Kasumi-1 (cell line): Measurements from ENCODE around the gene FIS1.
"Not testable (repeated sequence)": the region's sequence is repeated elsewhere in the genome, so short reads cannot be mapped to it uniquely, and the experiment has no call there.

ENCODE experiments used
- DNase-seq, 2 experiments: peaks; one replicate each; lab custom pipeline; 2025; lab: John Stamatoyannopoulos, UW

The FIS1 gene

DNA sequence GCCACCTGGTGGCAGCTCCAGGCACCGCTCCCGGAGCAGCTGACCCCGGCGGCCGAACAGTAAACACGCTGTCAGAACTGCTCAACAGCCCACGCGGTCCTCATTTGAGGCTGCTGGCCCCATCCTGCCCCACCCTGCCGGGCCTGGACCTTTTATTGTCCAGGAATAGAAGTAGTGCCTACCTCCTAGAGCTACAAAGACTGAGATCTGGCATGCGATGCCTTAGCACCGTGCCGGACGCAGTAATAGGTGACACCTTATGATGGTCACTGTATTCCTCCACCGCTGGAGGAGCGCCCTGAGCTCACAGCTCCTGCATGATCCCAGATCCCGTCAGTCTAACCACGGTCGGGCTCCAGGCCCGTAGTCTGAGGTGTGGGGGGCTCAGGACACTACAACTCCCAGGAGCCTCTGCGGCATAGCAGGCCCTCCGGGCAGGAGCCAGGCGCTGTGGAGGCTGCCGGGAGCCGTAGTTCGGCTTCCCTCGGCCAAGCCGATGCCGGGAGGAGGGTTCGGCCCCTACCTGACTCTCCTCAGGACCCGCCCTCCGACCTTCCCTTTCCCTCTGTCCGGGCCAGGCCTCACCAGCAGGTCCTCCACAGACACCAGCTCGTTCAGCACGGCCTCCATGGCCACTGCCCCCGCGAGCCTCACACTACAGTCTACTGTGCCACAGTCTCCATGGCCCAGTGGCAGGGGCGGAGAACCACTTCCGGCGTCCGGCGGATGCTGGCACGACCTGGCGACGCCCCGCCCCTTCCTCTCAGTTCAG is at the start of gene FIS1:
FIS1 (minus strand) TSS at position 707 of the 772 bp plus-strand sequence; CDS start at position 630, 77 bp downstream.
- peak; percentile 92 to 93 for DNase-seq

DNA sequence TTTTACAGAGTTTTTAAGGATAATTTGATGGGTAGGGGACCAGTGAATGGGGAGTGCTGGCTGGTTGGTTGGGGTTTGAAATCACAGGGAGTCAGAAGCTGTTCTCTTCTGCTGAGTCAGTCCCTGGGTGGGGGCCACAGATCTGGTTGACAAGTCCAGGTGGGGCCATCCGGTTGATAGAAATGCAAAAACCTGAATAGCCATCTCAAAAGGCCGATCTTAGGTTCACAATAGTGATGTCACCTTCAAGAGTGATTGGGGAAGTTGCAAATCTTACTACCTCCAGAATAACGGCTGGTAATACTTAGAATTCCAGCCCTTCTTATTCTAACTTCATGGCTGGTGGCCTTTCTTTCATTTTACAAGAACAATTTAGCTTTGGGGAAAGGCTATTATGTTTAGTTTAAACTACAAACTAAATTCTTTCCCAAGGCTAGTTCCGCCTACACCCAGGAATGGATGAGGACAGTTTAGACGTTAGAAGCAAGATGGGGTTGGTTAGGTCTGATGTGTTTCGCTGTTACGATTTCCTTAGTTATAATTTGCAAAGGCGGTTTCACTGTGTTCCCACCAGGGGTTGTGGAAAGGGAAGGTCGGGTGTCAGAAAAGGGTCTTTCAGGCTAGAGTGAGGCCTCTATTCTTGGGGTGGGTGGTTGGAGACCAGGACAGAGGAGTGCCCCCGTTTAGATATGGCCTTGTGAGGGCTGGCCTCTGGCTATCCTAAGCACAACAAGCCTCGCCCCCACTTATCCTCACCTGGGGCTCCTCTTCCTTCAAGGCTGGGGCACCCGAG is 49.4 kb upstream of the FIS1 start:
- no peak for DNase-seq

DNA sequence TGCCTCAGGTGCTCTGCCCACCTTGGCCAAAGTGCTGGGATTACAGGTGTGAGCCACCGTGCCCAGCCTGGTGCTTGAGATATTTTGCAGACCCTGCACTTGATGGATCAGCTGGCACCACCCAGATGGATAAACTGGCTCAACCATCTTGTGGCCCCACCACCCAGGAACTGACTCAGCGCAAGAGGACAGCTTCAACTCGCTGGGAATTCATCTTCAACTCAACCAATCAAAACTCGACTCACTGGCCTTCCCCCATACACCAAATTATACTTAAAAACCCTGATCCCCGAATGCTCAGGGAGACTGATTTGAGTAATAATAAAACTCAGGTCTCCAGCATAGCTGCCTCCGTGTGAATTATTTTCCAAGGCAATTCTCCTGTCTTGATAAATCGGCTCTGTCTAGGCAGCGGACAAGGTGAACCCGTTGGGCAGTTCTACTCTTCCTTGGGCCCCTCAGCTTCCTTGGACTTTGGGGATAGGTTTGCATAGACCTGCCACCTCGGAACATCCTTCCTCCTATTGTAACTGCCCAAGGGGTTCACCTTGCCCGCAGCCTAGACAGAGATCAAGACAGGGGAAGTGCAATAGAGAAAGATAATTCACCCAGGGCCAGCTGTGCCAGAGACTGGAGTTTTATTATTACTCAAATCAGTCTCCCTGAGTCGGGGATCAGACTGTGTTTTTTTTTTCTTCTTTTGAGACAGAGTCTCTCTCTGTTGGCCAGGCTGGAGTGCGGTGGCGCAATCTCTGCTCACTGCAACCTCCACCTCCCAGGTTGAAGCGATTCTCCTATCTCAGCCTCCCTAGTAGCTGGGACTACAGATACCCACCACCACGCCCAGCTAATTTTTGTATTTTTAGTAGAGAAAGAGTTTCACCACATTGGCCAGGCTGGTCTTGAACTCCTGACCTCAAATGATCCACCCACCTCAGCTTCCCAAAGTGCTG is 48.5 kb upstream of the FIS1 start:
- DNase-seq, result not testable (repeated sequence)

DNA sequence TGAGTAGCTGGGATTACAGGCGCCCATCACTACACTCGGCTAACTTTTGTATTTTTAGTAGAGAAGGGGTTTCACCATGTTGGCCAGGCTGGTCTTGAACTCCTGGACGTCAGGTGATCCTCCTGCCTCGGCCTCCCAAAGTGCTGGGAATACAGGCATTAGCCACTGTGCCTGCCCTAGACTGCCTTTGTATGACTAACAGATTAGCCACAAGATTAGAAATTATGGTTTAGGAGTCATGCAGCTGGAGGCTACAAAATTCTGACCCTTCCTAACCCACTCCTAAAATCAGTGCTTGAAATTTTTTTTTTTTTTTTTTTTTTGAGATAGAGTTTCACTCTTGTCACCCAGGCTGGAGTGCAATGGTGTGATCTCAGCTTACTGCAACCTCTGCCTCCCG is 47.7 kb upstream of the FIS1 start:
- DNase-seq, result not testable (repeated sequence)

DNA sequence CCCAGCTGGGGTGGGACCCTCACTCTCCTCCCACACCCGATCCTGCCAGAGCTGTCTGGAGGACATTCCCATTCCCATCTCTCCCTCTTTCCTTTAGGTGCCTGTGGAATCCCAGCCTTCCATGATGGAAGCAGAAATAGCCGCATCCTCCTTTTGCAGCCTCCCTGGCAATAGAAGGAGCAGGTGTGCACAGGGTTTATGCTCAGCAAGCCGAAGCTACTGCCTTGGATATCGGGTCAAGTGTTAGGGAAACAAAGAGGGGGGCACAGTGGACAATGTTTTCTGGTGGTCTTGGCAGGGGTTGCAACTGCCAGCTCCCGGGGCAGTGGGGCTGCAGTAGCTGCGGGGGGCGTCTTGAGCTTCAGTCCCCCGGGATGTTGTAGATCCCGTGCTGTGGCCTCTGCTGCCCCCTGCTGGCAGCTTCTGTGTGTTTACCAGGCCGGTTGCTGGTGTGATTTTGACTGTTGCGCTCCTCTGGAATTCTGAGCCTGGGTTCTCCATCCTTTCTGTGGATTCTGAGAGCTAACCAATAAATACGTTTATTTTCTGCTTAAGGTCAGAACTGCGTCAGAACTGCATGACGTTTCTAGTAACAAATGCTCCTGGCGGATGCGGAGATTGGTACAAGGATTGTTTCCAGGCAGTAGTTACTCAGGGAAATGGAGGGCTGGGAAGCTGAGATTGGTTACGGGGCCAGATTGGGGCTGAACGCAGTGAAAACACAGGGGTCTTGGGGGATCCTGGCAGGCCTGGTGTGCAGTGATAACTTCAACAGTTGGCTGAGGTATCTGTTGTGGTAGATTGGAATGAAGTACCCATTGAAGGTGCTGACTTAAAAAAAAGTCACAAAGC is 45.5 kb upstream of the FIS1 start:
- DNase-seq, result peak in 1 of 2 experiments; percentile 42

DNA sequence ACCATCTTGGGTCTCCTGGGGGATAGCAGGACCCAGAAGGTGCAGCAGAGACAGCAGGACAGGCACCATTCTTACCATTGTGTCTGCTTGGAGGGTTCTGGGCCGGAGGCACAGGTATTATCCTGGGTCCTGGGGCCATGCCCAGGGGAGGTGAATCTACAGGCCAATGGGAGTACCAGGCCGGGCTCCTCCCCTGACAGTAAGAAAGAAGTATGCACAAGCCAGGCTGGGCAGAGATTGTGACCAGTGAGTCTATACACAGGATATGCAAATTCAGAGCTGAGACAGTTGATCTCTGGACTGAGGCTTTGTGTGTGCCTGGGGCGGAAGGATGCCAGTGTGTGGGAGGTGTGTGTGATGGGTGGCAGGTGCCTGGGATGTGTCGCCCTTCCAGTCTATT is 44.8 kb upstream of the FIS1 start:
- not testable (repeated sequence) for DNase-seq

DNA sequence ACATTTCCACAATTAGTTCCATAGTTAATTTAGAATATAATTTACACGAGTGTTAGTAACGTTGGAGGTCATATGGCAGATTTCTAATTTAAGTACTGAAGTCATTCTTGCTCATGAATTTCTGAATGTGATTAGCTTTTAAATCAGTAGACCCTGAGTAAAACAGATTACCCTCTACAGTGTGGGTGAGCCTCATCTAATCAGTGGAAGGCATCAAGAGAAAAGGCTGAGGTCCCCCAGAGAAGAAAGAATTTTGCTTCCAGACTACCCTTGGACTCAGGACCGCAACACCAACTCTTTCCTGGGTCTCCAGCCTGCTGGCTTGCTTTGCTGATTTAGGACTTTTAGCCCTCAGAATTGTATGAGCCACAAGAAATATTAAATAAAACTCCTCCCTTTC is 43.6 kb upstream of the FIS1 start:
- no peak for DNase-seq

DNA sequence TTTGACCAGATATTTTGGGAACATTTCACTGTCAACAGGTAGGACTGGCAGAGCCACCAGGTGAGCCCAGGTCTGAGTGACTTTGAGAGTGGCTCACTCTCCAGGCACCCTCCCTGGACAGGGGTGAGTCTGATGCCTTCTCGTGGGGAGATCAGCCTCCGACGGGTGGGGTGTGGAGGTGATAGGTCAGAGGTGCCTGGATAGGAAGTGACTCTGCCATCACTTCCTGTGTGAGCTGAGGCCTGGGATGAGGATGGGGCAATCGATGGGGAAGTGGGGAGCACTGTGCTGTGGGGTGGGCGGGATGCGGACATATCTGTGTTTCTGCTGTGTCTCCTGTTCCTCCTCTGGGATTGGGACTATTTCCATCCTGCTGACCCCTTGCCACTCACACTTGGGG is 42.2 kb upstream of the FIS1 start:
- peak in 1 of 2 experiments; percentile 2 for DNase-seq

DNA sequence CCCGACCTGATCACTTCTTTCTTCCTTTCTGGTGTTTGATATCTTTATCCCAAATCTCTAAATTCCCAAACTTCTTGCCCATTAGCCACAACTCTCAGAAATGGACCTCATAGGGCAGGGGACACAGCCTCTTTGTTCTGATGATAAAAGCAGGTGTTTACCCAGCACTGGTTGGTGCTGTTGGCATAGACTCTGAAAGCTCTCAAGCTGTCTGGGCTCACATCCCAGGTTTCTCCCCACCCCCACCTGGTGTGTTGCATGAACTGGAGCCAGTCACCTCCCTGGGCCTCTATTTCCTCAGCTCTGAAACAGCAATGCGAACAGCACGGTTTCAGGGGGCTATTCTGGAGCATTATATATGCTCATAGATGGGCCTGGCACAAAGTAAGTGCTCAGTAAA is 41.0 kb upstream of the FIS1 start:
- not testable (repeated sequence) for DNase-seq

DNA sequence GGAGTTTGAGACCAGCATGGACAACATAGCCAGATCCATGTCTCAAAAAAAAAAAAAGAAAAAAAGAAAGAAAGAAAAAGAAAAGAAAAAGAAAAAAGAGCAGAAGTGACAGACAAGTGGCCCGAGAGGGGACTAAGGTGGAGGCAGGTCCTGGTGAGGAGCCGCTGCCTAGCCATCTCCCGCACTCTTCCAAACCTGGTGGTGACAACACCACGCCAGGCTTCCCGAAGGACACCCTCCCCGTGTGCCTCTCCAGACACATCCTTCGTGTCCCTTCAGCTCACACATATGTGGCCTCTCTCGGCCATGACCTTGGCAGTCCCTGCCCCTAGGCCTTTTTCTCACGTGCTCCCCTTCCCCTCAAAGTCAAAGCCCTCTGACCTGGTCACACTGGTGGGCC is 40.3 kb upstream of the FIS1 start:
- DNase-seq, result no peak

DNA sequence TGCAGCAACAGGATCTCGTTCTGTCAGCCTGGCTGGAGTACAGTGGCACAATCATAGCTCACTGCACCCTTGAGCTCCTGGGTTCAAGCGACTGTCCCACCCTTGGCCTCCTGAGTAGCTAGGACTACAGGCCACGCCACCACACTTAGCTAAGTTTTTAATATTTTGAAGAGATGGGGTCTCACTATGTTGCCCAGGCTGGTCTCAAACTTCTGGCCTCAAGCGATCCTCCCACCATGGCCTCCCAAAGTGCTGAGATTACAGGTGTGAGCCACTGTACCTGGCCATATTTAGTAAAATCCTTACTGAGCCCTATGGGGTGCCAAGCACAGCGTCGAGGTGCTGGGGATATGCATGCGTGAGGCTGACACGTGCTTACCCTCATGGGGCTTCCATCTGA is 36.0 kb upstream of the FIS1 start:
- DNase-seq, result not testable (repeated sequence)

DNA sequence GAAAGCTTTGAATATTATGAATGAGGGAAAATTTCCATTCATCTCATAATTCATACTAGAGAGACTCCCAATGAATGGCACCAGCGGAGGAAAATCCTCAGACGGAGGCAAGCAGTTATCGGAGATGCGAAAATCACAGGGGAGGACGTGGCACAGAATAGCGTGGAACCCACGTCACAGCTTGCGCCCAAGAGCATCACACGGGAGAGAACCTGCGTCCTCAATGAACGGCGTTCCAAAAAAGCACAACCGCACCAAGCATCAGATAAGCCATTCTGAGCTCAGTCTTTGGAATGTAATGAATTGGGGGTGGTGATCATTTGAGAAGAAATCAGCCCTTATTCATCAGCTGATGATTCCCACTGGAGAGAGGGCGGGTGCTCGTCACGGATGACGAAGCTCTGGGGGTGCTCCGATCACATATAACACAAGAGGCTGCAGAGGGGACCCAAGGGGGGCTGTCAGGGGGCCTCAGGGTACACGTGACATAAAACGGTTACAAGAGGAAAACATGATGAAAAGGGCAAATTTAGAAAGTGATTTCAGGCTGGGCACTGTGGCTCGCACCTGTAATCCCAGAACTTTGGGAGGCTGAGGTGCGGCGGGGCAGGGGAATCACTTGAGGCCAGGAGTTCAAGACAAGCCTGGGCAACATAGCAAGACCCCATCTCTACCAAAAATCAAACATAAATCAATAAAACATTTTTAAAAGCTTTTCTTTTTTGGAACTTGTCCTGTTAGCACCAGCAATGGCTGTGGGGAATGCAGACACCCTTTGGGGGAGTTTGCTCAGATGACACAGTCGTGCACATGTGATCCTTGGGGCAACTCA is 33.8 kb upstream of the FIS1 start:
- DNase-seq, result no peak

DNA sequence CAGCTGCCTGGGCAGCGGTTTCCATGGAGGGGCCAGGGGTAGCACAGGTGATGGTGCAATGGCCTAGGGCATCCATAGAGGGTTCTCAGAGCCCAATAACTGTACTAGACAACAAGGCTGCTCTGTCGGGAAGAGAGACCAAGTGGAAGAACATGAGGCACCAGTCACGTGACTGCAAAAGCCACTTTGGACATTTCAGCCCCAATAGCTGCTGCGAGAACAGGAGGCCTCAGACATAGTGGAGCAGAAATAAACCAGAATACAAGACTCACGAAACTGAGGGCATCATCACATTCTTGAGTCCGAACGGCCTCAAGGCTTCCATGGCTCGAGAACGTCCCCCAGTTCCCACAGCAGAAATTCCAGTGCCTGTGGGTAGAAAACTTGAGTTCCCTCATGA is 32.3 kb upstream of the FIS1 start:
- no peak for DNase-seq

DNA sequence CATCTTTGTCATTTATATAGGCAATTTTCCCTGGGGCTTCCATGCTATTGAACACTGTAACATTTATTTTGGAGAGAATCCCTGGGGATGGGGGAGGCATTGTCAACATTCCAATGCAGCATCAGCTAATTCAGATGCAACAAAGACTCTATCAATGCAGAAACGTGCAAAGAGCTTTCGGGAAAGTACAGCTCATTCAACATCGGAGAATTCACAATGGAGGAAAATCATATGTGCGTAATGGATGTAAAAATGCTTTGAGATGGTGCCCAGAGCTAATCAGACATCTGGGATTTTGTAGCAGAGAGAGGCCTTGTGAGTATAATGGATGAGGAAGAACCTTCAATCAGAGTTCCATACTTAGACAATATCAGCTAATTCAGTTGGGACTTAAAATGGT is 28.3 kb upstream of the FIS1 start:
- no peak for DNase-seq

DNA sequence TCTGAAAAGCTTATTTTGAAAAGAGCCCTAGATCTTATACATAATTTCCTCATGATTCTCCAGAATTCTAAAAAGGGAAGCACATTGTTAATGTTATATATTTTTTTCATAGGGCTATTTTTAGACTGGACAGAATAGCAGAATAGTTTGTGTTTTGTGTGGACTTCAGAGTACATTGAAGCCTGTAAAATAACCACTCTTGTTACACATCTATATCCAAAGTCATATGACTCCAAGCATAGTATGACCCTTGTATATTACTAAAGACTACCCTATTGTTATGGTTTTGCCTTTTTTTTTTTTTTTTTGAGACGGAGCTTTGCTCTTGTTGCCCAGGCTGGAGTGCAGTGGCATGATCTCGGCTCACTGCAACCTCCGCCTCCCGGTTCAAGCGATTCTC is 26.1 kb upstream of the FIS1 start:
- no peak for DNase-seq

DNA sequence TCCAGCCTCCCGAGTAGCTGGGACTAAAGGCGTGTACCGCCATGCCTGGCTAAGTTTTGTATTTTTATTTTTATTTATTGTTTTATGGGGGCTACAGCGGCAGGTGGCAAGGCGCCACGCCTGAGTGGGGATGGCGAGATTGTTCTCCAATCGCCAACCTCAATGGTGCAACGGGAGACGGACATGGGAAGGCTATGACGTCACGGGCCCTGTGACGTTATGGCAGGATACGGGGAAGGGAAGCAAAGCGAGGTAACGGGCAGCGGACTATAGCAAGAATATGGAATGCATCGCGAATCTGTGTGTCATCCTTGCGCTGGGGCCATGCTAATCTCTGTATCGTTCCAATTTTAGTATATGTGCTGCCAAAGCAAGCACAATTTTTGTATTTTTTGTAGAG is 24.8 kb upstream of the FIS1 start:
- DNase-seq, result no peak

DNA sequence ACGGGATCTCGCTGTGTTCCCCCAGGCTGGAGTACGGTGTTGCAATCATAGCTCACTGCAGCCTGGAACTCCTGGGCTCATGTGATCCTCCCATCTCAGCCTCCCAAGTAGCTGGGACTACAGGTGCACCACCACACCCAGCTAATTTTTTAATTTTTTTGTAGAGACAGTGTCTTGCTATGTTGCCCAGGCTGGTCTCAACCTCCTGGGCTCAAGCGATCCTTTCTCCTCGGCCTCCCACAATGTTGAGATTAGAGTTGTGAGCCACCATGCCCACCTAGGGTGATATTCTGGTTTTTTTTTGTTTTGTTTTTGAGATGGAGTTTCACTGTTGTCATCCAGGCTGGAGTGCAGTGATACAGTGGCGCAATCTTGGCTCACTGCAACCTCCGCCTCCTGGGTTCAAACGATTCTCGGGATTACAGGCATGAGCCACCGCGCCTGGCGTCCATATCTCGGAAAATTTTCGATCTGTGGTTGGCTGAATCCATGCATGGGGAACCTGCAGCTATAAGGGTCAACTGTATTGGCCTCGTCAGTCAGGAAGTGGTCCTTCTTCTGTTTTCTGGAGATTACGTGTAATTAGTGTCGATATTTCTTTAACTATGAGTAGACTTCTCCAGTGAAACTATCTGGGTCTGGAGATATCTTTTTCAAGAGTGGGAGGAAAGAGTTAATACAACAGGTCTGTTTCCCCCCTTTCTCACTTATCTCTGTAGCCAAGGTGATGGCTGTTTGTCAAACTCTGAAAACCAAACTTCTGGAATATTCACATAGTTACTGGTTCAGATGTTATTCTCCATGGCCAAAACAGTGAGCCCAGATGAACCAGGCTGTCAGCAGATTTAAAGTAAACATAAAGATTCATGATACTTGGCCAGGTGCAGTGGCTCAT is 21.0 kb upstream of the FIS1 start:
- DNase-seq, result no peak

DNA sequence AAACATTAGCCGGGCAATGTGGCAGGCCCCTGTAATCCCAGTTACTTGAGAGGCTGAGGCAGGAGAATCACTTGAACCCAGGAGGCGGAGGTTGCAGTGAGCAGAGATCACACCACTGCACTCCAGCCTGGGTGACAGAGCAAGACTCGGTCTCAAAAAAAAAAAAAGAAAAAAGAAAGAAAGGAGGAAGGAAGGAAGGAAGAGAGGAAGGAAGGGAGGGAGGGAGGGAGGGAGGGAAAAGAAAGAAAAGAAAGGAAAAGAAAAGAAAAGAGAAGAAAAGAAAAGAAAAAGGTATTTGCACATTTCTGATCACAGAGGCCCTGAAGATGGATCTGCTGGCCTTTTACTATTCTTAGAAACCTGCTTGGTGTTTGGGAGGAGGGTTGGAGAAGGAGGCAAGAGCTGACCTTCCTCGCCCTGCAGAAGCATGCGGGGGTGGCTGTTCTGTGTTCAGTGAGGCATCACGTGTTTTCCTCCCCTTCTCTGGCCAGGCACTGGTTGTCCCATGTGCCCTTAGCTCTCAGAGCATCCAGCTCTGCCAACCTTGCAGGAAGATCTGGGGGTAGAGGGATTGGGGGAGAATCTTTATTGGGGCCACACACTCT is 19.3 kb upstream of the FIS1 start:
- DNase-seq, result peak in 1 of 2 experiments; percentile 3

DNA sequence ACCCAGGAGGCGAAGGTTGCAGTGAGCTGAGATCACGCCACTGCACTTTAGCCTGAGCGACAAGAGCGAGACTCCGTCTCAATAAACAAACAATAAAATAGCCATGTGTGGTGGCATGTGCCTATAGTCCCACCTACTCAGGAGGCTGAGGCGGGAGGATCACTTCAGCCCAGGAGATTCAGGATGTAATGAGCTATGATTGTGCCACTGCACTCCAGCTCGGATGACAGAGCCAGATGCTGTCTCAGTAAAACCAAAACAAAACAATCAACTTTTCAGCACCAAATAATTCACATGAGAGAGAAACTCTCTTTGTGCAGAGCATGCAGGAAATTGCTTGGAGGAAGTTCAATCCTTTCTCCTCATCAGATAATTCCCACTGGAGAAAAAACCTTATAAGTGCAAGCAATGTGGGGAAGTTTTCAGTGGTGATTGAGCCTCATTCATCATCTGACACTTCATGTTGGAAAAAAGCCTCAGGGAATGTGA is 13.4 kb upstream of the FIS1 start:
- DNase-seq, result no peak
